Activated T-cell treated with anti-CD3 and anti-CD28 coated beads for 48 hours (primary cell): ENCODE measurements around the gene CFL1.

Source experiments
- DNase-seq: peaks from one replicate; pipeline ENCODE4 v3.0.0-alpha.2; 2020; ENCODE audit warnings: low read depth

Gene CFL1

DNA sequence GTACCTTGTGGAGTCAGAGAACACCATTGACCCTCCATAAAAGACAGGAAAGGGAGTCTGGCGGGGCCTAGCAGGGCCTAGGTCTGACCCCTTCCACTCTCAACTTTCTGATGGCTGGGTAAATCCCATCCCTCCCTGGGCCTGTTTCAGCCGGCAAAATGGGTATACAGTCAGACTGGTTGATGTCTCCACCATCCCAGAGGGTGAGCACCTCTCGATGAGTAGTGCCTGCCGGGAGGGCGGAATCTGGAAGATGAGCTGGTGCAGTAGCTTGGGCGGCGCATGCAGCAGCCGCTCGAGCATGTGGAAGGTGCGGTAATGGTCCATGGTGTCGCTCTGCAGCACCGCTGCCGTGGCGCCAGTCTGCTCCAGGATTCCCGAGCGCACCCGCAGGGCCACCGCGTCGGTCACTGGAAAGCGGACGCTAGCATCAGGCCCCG is 29.8 kb upstream of the CFL1 start:
- no peak for DNase-seq

DNA sequence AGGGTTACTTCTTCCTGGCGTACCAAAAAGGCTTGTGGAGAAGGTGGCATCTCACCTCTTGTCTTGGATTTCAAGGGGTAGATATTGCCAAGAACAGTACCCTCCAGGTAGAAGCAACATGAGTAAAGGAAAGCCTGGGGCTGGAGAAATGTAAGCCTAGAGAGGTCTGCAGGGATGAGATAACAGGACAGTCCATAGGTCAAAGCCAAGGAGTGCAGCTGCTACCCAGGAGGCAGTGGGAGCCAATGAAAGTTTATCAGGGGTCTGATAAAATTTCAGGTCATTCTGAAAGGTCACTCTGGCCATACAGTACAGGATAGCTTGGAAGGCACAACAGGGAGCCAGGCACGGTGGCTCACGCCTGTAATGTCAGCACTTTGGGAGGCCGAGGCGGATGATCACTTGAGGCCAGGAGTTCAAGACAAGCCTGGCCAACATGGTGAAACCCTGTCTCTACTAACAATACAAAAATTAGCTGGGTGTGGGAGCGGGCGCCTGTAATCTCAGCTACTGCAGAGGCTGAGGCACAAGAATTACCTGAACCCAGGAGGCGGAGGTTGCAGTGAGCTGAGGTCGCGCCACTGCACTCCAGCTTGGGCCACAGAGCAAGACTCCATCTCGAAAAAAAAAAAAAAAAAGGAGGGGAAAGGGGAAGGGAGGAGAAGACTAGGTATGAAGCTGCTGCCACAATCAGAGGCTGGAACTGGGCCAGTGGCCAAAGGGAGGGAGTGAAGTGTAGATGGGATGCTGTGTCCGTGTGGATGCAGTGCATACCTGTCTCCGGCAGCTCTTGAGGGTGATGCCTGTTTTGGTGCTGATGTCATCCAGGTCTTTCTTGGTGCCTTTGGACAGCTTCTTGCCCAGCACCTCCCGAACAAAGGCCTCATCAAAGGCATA is 29.1 kb upstream of the CFL1 start:
- DNase-seq: no peak

DNA sequence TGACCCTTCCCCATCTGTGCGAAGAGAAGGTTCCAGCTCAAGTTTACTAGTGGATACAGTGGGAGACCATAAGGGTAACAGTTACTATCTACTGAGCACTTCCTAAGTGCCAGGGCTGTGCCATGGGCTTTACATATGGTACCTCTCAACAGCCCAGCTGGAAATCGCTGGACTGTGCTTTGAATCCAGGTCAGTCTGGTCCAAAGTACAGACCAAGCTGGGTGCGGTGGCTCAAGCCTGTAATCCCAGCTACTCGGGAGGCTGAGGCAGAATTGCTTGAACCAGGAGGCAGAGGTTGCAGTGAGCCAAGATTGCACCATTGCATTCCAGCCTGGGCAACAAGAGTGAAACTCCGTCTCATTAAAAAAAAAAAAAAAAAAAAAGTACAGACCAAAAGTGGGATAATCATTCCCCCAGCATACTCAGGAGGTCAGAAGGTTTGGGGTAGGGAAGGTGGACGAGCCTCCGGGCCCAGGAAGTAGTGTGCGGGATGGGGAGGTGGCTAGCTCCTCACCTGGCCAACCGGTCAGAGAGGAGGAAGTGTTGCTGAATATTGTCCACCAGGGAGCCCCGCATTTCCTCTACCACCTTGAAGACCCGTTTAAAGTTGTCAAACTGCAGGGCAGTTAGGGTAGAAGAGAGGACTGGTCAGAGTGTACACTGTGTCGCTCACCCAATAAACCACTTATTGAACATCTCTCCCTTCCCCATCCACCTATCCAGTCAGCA is 28.0 kb upstream of the CFL1 start:
- DNase-seq: no peak

DNA sequence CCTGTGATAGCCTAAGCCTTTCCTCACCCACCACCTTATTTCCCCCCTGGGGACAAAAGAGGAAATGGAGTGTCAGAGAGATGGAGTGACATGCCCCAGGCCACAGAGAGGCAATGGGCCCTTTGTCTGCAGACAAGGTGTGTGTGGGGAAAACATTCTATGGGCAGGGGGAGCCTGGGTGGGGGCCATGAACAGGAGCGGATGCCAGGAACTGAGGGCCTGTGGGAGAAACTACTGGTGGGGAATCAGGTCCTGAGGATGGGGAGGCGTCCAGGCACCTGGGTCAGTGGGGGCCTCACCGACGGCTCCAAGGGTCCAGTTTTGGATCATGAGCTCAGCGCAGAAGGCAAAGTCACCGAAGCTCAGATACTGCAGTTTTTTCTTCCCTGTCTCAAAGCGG is 27.3 kb upstream of the CFL1 start:
- no peak for DNase-seq

DNA sequence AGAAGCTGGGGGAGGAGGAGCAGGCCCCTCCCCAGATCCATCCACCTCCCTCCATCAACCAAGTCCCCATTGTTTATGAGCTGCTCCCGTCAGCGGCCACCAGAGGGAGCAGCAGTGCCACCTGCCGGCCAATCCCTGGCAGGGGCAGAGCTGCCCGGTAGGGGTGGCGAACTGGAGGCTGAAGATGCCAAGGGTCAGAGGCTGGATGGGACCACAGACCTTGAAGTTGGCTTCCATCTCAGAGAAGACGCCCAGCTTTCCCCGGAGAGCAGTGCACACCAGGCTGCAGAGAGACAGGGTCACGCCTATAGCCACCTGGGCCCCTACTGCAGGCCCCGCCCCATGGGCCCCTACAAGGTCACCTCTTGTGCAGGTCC is 26.7 kb upstream of the CFL1 start:
- peak; percentile 79 for DNase-seq

DNA sequence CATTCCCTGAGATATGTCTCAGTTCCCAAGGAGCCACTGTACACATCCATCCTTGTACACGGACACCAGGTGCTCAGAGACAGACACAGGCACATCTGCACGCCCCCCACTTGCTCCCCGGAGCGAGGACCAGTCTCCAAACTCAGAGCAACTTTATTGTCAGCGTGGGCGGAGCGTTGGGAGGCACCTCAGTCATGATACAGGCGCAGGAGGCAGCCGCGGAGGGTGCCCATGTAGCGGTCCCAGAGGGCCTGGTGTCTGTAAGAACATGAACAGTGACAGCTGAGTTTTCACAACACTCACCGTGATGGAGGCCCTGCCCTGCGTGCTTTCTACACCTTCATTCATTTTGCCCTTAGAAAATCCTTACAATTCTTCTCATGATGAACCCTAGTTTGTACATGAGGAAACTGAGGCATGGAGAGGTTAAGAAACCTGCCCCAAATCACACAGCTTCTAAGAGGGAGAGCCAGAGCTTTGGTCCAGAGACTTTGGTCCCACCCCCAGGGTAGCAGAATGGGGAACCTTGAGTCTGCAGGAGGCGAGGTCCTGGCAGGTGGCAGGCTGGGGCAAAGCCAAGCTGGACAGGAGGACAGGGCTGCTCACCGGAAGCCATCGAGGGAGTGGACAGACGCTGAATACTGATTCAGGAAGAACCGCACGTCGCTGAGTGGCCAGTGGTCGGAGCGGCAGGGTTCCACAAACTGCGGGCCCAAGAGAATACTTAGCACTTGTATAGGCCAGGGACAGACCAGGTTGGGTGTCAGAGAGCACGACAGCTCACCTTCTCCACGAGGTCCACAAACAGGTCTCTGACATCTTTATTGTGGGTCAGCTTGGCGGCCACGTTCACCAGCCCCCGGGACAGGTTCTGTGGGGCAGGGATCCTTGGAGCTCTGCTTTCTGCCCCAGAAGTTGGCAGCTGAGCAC is 26.1 kb upstream of the CFL1 start:
- no peak for DNase-seq

DNA sequence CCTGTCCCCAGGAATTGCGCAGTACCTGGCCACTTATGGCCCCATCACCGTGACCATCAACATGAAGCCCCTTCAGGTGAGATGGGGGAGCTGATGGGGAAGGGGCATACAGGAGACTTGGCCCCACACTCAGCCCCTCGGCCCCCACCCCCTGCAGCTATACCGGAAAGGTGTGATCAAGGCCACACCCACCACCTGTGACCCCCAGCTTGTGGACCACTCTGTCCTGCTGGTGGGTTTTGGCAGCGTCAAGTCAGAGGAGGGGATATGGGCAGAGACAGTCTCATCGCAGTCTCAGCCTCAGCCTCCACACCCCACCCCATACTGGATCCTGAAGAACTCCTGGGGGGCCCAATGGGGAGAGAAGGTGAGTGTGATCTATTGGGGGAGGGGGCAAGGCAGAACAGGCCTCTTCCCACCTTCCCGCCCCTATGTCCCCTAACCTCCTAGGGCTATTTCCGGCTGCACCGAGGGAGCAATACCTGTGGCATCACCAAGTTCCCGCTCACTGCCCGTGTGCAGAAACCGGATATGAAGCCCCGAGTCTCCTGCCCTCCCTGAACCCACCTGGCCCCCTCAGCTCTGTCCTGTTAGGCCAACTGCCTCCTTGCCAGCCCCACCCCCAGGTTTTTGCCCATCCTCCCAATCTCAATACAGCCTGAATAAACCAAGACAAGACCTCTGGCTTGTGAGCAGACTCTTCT is 25.2 kb upstream of the CFL1 start:
- no peak for DNase-seq

DNA sequence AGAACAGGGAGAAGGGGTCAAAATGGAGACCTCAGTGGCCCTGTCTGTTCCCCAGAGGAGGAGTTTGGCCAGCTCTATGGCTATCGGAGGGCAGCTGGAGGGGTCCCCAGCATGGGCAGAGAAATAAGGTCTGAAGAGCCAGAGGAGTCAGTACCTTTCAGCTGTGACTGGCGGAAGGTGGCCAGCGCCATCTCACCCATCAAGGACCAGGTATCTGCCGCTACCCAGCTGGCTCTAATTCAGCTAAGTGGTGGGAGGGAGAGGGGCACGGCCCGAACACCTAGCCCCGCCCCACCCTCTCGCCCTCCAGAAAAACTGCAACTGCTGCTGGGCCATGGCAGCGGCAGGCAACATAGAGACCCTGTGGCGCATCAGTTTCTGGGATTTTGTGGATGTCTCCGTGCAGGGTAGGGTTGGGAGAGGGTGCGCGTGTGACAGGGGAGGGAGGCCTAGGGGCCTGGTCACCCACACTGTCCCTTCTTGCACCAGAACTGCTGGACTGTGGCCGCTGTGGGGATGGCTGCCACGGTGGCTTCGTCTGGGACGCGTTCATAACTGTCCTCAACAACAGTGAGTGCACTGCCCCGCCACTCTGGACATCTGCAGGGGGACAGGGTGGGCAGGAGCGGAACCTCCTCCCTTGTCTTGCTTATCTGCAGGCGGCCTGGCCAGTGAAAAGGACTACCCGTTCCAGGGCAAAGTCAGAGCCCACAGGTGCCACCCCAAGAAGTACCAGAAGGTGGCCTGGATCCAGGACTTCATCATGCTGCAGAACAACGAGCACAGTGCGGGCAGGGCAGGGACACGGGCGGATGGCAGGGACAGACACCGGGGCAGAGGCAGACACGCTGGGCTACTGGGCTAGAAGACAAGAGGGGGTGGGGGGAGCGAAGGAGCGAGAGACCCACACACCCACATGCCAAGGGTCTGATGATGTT is 24.4 kb upstream of the CFL1 start:
- no peak for DNase-seq

DNA sequence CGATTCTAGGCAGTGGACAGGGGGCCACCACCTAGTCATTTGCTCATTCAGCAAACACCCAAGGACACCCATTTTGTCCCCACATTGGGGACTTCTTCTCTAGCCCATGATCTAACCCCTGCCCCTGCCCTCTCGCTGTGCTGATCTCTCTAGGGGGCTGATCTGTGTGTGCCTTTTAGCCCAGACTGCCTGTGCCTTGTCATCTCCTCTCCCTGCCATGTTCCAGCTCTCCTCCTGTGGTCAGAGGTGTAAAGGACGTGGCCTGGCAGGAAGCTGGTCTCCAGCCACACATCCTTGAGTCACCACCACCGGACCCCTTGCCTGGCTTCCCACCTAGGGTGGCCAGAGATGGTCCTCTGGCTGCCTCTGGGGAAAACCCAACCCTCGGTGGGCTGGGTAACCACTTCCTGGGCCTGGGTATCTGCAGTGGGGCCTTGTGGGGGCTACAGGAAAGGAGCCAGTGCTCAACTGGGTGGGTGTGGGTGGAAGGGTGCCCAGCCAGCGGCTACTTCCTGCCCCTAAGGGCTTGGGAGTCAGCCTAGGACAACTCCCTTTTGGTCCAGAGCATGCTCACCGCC is 23.0 kb upstream of the CFL1 start:
- DNase-seq: no peak

DNA sequence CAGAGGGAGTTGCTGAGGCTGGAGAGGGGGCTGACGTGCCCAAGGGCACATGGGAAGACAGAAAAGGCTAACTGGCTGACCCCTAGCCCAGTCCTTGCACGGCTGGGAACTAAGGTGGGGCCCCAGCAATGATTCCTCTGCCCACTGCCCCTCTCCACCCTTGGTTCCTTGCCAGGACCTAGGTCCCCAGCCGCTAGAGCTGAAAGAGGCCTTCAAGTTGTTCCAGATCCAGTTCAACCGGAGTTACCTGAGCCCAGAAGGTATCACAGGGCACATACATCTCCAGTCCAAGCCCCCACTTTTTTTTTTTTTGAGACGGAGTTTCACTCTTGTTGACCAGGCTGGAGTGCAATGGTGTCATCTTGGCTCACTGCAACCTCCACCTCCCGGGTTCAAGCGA is 22.0 kb upstream of the CFL1 start:
- no peak for DNase-seq

DNA sequence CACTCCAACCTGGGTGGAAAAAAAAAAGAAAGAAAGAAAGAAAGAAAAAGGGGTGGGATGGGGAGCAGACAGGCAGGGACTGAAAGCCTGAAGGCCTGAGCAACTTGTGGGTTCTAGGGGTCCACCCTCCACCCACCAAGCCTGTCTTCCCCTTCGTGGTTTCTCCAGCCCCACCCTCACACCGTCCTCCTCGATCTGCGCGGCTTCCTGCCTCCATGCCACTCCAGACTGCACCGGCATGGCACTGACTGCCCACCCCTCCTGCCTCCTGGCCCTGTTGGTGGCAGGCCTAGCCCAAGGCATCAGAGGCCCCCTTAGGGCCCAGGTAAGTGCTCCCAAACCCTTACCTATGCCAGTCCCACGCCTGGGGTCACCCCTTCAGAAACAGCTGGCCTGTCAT is 21.6 kb upstream of the CFL1 start, which contains the start of gene CTSW:
CTSW (plus strand) TSS at position 221 of the 400 bp plus-strand sequence; CDS start at position 239, 18 bp downstream.
- no peak for DNase-seq

DNA sequence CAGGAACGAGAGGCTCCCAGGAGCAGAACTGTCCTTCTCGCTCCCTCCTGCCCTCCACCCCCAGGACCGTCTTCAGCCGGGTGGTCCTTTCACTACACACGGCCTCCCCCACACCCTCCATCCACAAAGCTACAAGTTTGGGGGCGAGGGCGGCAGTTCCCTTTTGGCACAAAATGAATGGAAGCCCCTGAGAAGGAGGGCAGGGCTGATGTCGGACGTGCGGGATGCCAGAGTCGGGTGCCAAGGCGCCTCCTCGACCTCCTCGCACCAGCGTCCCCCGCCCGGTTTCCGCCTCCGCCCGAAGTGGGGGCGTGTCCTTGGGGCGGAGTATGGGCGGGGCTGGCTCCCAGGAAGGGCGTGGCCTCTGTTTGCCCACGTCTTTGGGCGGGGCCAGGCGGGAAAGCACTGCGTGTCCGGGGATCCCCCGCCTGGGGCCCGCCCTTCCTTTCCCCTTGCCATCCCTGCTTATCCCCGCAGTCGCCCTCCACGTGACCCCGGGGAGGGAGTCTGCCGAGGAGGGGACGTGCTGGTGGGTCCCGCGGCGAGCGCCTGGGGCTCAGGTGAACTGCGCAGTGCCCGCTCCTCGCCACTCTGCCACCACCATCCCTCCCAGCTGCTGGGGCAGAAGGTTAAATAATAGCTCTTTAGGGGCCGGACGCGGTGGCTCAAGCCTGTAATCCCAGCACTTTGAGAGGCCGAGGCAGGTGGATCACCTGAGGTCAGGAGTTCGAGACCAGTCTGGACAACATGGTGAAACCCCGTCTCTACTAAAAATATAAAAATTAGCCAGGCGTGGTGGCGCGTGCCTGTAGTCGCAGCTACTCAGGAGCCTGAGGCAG is 15.6 kb upstream of the CFL1 start:
- DNase-seq: peak; percentile 96

DNA sequence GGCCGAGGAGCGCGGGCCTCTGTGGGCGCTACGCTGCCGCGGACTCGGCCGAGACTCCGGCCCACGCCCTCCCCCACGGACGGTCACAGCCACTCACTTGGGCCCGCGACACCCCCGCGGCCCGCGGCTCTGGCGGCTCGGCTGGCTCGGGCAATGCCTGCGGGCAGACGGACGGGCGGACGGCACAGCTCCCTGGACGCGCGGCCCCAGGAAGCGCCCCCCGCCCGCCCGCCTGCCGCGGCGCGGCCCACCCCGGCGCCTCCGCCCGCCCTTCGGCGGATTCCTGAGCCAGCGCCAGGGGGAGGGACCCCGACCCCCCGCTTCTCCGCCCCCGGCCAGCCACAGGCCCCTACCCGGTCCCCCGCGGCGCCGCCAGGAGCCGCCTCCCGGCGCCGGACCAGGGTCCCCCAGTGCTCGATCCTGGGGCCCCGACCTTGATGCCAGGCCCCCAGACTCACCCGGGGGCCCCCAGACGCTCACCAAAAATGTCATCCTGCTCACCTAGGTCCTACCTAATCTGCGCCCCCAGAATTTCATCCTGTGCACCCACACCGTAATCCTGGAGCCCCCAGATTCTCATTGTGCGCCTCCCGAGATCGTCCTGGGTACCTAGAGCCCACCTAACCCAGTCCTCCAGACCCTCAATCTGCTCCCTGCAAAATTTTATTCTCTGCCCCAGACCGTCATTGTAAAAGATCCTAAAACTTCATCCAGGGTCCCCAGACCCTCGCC is 14.8 kb upstream of the CFL1 start, which contains the start of gene EFEMP2:
EFEMP2 (minus strand) TSS at position 215 of the 732 bp plus-strand sequence. CDS start 446 bp downstream, outside the sequence.
- no peak for DNase-seq

DNA sequence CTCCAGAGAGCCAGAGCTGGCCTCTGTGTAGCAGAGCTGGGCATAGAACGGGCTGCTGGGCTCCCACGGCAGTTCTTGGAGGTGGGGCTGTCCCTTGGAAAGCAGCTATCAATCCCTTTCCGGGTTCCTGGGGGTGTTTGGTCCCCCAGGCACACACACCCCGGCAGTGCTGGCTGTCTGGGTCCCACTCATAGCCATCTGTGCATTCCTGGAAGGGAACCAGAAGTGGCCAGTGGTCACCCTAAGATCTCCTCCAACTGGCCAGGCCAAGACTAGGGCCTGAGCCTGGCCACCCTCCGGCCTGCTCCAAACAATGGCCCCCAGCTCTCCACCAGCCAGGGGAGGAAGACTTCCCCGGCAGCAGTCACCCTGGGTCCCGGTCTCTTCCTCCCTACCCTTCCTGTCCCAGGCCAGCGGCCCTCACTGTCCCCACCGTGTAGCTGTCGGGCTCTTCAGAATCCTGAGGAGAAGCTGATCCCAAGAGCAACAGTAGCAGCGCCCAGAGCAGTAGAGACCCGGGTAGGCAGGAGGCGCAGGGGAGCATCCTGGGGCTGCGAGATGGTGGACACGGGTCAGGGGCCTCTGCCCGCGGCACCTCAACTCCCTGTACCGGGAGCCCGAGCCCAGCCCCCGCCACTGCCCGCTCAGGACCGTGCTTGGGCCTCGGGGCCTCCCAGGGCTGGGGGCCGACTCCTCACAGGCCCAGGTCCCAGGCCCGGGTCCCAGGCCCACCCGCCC is 14.0 kb upstream of the CFL1 start:
- DNase-seq: no peak

DNA sequence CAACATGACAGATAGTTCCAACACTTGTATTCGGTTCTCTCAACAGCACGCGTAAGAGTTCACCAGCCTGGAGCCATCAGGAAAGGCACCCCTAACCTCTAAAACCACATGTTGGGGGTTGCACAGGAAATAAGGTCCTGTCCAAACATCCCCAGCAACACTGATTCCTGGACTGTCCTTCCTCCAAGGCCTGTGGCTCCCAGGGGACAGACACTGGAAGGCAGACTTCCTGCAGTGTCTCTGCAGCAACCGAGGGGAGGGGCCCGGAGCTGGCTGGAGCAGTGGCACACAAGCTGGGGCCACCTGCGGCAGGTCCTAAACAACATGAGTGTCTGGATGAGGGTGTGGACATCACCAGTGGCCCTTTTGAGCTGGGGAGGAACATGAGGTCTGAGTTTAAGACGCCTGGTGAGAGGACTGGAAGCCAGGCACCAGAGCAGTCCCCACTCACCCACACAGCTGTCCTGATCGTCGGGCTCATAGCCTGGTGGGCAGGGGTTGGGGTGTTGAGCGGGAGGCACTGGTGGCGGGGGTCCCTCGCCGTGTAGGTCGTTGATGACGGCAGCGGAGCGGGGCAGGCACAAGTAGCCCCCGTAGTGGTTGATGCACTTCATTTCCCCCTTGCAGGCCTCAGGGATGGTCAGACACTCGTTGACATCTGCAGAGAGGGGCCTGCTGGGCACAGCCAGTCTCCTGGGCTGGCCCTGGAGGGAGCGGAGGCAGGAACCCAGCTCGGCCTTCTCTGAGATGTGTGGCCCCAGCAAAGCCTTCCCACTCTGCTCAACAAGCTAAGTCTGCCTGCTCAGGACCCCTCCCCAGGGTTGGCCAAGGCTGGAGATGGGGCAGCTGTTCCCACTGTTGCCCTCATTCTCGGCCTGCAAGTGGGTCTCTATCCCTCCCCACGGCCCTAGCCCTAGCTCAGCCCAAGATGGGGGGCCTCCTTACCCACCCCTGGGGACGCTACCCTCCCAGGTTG is 13.0 kb upstream of the CFL1 start:
- no peak for DNase-seq

DNA sequence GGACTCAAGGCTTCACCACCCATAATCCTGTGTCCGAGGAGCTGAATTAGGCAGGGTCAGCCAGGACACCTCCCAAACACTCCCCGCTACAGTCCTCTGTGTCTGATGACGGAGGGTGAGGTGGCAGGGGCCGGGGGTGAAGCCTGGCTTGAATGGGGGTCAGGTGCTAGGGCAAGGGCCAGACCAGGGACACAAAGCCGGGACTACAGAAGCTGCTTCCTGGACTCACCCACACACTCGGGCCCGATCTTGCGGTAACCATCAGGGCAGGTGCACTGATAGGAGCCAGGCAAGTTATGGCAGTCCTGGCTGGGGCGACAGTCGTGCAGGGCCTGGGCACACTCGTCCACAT is 12.3 kb upstream of the CFL1 start:
- DNase-seq: no peak
